SU-DHL-6 (cell line): ENCODE data around the gene OTOA.

ENCODE experiments used
- EZH2phosphoT487 ChIP-seq: fragments of 200-600 bp; sonication (generic), shearing (Covaris generic); conservative IDR thresholded peaks from 2 replicates; pipeline ENCODE4 v1.6.1; 2018; ENCODE audit warnings: mild to moderate bottlenecking, antibody characterized with exemption, low read length, moderate library complexity, mixed read lengths
- TF ChIP-seq, protein P1 (sequence below): fragments of 200-600 bp; sonication (generic); IDR thresholded peaks from one replicate; pipeline ENCODE4 v1.5.1; 2017; ENCODE audit warnings: antibody characterized with exemption, mild to moderate bottlenecking, low read length, moderate library complexity; ENCODE audit not compliant: insufficient read depth, poor library complexity, severe bottlenecking

DNA sequence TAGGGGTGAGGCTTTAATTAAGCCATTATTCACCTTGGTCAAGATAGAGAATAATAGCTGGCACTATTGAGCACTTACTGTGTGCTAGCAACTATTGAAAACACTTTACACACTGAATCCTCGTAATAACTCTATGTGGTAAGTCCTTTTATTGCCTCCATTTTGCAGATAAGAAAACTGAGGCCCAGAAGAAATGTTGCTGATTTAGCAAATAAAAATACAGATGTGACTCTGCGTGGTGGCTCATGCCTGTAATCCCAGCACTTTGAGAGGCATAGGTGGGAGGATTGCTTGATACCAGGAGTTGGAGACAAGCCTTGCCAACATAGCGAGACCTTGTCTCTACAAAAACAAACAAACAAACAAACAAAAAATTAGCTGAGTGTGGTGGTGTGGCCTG, 19.4 kb downstream of the OTOA start:
- TF ChIP-seq, protein P1, sequence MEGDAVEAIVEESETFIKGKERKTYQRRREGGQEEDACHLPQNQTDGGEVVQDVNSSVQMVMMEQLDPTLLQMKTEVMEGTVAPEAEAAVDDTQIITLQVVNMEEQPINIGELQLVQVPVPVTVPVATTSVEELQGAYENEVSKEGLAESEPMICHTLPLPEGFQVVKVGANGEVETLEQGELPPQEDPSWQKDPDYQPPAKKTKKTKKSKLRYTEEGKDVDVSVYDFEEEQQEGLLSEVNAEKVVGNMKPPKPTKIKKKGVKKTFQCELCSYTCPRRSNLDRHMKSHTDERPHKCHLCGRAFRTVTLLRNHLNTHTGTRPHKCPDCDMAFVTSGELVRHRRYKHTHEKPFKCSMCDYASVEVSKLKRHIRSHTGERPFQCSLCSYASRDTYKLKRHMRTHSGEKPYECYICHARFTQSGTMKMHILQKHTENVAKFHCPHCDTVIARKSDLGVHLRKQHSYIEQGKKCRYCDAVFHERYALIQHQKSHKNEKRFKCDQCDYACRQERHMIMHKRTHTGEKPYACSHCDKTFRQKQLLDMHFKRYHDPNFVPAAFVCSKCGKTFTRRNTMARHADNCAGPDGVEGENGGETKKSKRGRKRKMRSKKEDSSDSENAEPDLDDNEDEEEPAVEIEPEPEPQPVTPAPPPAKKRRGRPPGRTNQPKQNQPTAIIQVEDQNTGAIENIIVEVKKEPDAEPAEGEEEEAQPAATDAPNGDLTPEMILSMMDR = no peak
- TF ChIP-seq EZH2phosphoT487 = no peak
